H1 (cell line): ENCODE results near the gene VSTM2B. TPM values are rescaled to one million over a fixed set of nuclear protein-coding genes. Genes with fewer than 3 reads are reported as not detected.

ENCODE experiments used
- CTCF ChIA-PET: fragments of 300-600 bp; sonication (Branson Sonifier 250); formaldehyde crosslinking; loops from one replicate; lab custom pipeline; 2021; ENCODE audit not compliant: partially characterized antibody; lab: Charles Lee
- POLR2A ChIA-PET: fragments of 300-600 bp; sonication (Branson Sonifier 250); formaldehyde crosslinking; loops from one replicate; lab custom pipeline; 2021; ENCODE audit warnings: inconsistent platforms; ENCODE audit not compliant: partially characterized antibody; lab: Charles Lee
- DNase-seq, 2 experiments: peaks; one replicate each; pipeline versions ENCODE4 v3.0.0 to v3.0.0-alpha.2; 2010 to 2022; ENCODE audit warnings: low spot score in 2 of 2, low read depth in 1 of 2, mixed read lengths in 1 of 2
- FAIRE-seq: peaks from 2 replicates; lab custom pipeline; 2011; peaks lifted over from hg19 to GRCh38; lab: Jason Lieb, UNC
- H2AFZ ChIP-seq: 2 replicates; pipeline ENCODE4 v1.8.1; 2012; ENCODE audit warnings: low read length, inconsistent platforms
- H2AK5ac ChIP-seq: 2 replicates; pipeline ENCODE4 v1.6.1; 2013; ENCODE audit warnings: low read depth, low read length
- H2BK120ac ChIP-seq: replicated peaks from 2 replicates; pipeline ENCODE3; 2013; ENCODE audit warnings: low read depth, low read length, inconsistent platforms
- H2BK12ac ChIP-seq: 2 replicates; pipeline ENCODE4 v1.6.1; 2013; ENCODE audit warnings: low read depth, low read length
- H2BK15ac ChIP-seq: 2 replicates; pipeline ENCODE4 v1.6.1; 2013; ENCODE audit warnings: low read length
- H2BK20ac ChIP-seq: 2 replicates; pipeline ENCODE4 v1.6.1; 2013; ENCODE audit warnings: low read length
- H2BK5ac ChIP-seq: 2 replicates; pipeline ENCODE4 v1.6.1; 2013; ENCODE audit warnings: low read depth, low read length
- H3K14ac ChIP-seq: 2 replicates; pipeline ENCODE4 v1.6.1; 2013; ENCODE audit warnings: inconsistent platforms; ENCODE audit not compliant: insufficient read length
- H3K18ac ChIP-seq: 2 replicates; pipeline ENCODE4 v1.6.1; 2013; ENCODE audit warnings: low read length; ENCODE audit errors: extremely low read depth
- H3K23ac ChIP-seq: 2 replicates; pipeline ENCODE4 v1.6.1; 2013; ENCODE audit warnings: inconsistent platforms; ENCODE audit not compliant: insufficient read length
- H3K23me2 ChIP-seq: 2 replicates; pipeline ENCODE4 v1.6.1; 2013; ENCODE audit warnings: low read depth, low read length
- H3K27ac ChIP-seq: 2 replicates; pipeline ENCODE4 v1.6.1; 2011; ENCODE audit warnings: low read depth, low read length, inconsistent platforms
- H3K27me3 ChIP-seq, 4 experiments: replicated peaks in 1 of 4; 1 replicate in 1 of 4; 2 replicates in 3 of 4; pipeline versions ENCODE4 v1.6.1 to v1.8.1; 2011 to 2013; ENCODE audit warnings: low read length in 3 of 4, mild to moderate bottlenecking in 3 of 4, inconsistent platforms in 2 of 4, mixed read lengths in 2 of 4, moderate library complexity in 1 of 4; ENCODE audit not compliant: control insufficient read depth in 3 of 4, insufficient read depth in 3 of 4; ENCODE audit errors: extremely low read depth in 1 of 4
- H3K36me3 ChIP-seq, 4 experiments: 2 replicates each; pipeline versions ENCODE4 v1.6.1 to v1.8.1; 2011 to 2013; ENCODE audit warnings: mild to moderate bottlenecking in 4 of 4, low read length in 3 of 4, moderate library complexity in 2 of 4, control low read depth in 1 of 4, inconsistent platforms in 1 of 4; ENCODE audit not compliant: insufficient read depth in 4 of 4, control insufficient read depth in 2 of 4
- H3K4ac ChIP-seq: replicated peaks from 2 replicates; pipeline ENCODE3; 2013; ENCODE audit warnings: low read length, low read depth, mixed read lengths, inconsistent platforms; ENCODE audit not compliant: insufficient read length
- H3K4me1 ChIP-seq, 4 experiments: replicated peaks in 1 of 4; 1 replicate in 1 of 4; 2 replicates in 3 of 4; pipeline versions ENCODE4 v1.6.1 to v1.8.1; 2011 to 2013; ENCODE audit warnings: low read length in 3 of 4, inconsistent platforms in 2 of 4, mixed read lengths in 1 of 4; ENCODE audit not compliant: insufficient read depth in 4 of 4, control insufficient read depth in 3 of 4
- H3K4me2 ChIP-seq, 2 experiments: 2 replicates each; pipeline versions ENCODE4 v1.6.1 to v1.8.1; 2011 to 2013; ENCODE audit warnings: low read depth in 2 of 2, low read length in 2 of 2, control low read depth in 1 of 2, inconsistent platforms in 1 of 2, mild to moderate bottlenecking in 1 of 2; ENCODE audit not compliant: insufficient read depth in 1 of 2
- H3K4me3 ChIP-seq, 4 experiments: fragments of 200-600, 300-600 bp in 1 of 4; sonication (generic), shearing (Covaris generic), sonication (Bioruptor Twin) in 1 of 4; 2 replicates each; pipeline versions ENCODE4 v1.5.1 to v1.8.1; 2011 to 2016; ENCODE audit warnings: low read length in 4 of 4, low read depth in 3 of 4, control low read depth in 2 of 4, inconsistent platforms in 2 of 4, mild to moderate bottlenecking in 2 of 4, mixed read lengths in 1 of 4, moderate library complexity in 1 of 4; ENCODE audit not compliant: insufficient read depth in 2 of 4; ENCODE audit errors: extremely low read depth in 1 of 4
- H3K56ac ChIP-seq: replicated peaks from 2 replicates; pipeline ENCODE3; 2013; ENCODE audit warnings: low read depth, mild to moderate bottlenecking, mixed read lengths, low read length, inconsistent platforms; ENCODE audit not compliant: insufficient read length
- H3K79me1 ChIP-seq: 2 replicates; pipeline ENCODE4 v1.6.1; 2013; ENCODE audit warnings: low read depth, low read length, control low read depth
- H3K79me2 ChIP-seq, 2 experiments: 2 replicates each; pipeline versions ENCODE4 v1.6.1 to v1.8.1; 2012 to 2013; ENCODE audit warnings: low read length in 2 of 2, mild to moderate bottlenecking in 2 of 2, inconsistent platforms in 1 of 2; ENCODE audit not compliant: insufficient read depth in 2 of 2, control insufficient read depth in 1 of 2
- H3K9ac ChIP-seq, 4 experiments: replicated peaks in 1 of 4; 1 replicate in 1 of 4; 2 replicates in 3 of 4; pipeline versions ENCODE4 v1.6.1 to v1.8.1; 2011 to 2013; ENCODE audit warnings: low read depth in 3 of 4, low read length in 3 of 4, control low read depth in 2 of 4, mild to moderate bottlenecking in 2 of 4, moderate library complexity in 2 of 4, inconsistent platforms in 1 of 4; ENCODE audit errors: extremely low read depth in 1 of 4
- H3K9me3 ChIP-seq, 2 experiments: 2 replicates each; pipeline versions ENCODE4 v1.6.1 to v1.8.1; 2012 to 2013; ENCODE audit warnings: mild to moderate bottlenecking in 2 of 2, moderate library complexity in 2 of 2, control low read depth in 1 of 2, inconsistent platforms in 1 of 2, low read depth in 1 of 2, low read length in 1 of 2, mixed read lengths in 1 of 2; ENCODE audit not compliant: insufficient read depth in 2 of 2
- H4K20me1 ChIP-seq, 2 experiments: replicated peaks in 1 of 2; 2 replicates each; pipeline versions ENCODE3 to v1.8.1; 2011 to 2013; ENCODE audit warnings: inconsistent platforms in 2 of 2, low read length in 2 of 2, mild to moderate bottlenecking in 1 of 2; ENCODE audit not compliant: insufficient read depth in 2 of 2, control insufficient read depth in 1 of 2
- H4K5ac ChIP-seq: 2 replicates; pipeline ENCODE4 v1.6.1; 2013; ENCODE audit warnings: low read length, low read depth, mixed read lengths, inconsistent platforms; ENCODE audit not compliant: insufficient read length
- H4K8ac ChIP-seq: 2 replicates; pipeline ENCODE4 v1.8.0; 2013; ENCODE audit warnings: mild to moderate bottlenecking, moderate library complexity, low read length, inconsistent platforms; ENCODE audit not compliant: insufficient read depth; ENCODE audit errors: extremely low read depth
- H4K91ac ChIP-seq: replicated peaks from 2 replicates; pipeline ENCODE3; 2013; ENCODE audit warnings: low read length, mixed read lengths, inconsistent platforms; ENCODE audit not compliant: insufficient read length
- HDAC2 ChIP-seq, 2 experiments: fragments of 300-600 bp in 1 of 2; sonication (generic) in 1 of 2; IDR thresholded peaks; 2 replicates each; pipeline ENCODE4 v1.6.1; 2011 to 2012; ENCODE audit warnings: low read depth in 2 of 2, low read length in 2 of 2, mild to moderate bottlenecking in 2 of 2, moderate library complexity in 2 of 2, borderline replicate concordance in 1 of 2, inconsistent platforms in 1 of 2
- HDAC6 ChIP-seq: IDR thresholded peaks from one replicate; pipeline ENCODE4 v1.7.1; 2012; ENCODE audit warnings: low read depth, mild to moderate bottlenecking, inconsistent platforms, low read length, moderate library complexity
- NANOG ChIP-seq: IDR thresholded peaks from 2 replicates; pipeline ENCODE4 v1.6.1; 2011; ENCODE audit warnings: low read length, low read depth, mild to moderate bottlenecking, inconsistent platforms; ENCODE audit not compliant: insufficient read depth, poor library complexity, severe bottlenecking
- SAP30 ChIP-seq: fragments of 300-600 bp; sonication (generic); IDR thresholded peaks from 2 replicates; pipeline ENCODE4 v1.7.1; 2012; ENCODE audit warnings: low read length, moderate library complexity, mild to moderate bottlenecking, inconsistent platforms; ENCODE audit not compliant: insufficient read depth, insufficient replicate concordance
- SIN3A ChIP-seq, 2 experiments: IDR thresholded peaks in 1 of 2; conservative IDR thresholded peaks in 1 of 2; 2 replicates each; pipeline ENCODE4 v1.6.1; 2011 to 2012; ENCODE audit warnings: low read length in 2 of 2, improper control_type of control experiment in 1 of 2, low read depth in 1 of 2, mild to moderate bottlenecking in 1 of 2
- YY1 ChIP-seq: IDR thresholded peaks from 2 replicates; pipeline ENCODE4 v1.6.1; 2011; ENCODE audit warnings: low read depth, mild to moderate bottlenecking, low read length
- WGBS, 2 experiments: shearing (Covaris generic) in 1 of 2; methylation state at CpG; one replicate each; pipeline versions ENCODE4 v1.1.6 to v1.1.7; 2013 to 2015; ENCODE audit warnings: low lambda C conversion rate in 2 of 2, mixed read lengths in 2 of 2, inconsistent platforms in 1 of 2, low coverage in 1 of 2, missing lambda C conversion rate in 1 of 2; ENCODE audit not compliant: insufficient replicate concordance in 2 of 2, insufficient coverage in 1 of 2, insufficient read length in 1 of 2; ENCODE audit errors: extremely low coverage in 1 of 2, missing lambda C conversion rate in 1 of 2; 5-methylcytosine and 5-hydroxymethylcytosine counted together
- polyA plus RNA-seq, 7 experiments: library from polyadenylated mRNA; depleted of rRNA in 3 of 7; stranded (reverse) in 5 of 7; unstranded in 2 of 7; fragments of >200 nt in 5 of 7; fragments of 200-250 nt in 2 of 7; gene quantifications; 1 replicate in 5 of 7; 2 replicates in 1 of 7; 4 replicates in 1 of 7; pipeline versions ENCODE4 v1.2.1 to v1.2.3, GENCODE V29; 2011 to 2013; ENCODE audit warnings: missing spikeins in 2 of 7, mixed read lengths in 2 of 7
- total RNA-seq: library from RNA; stranded (reverse); fragmentation: NEBNext Ultra II Directional; extraction: Animal tissue kit (Norgen Biotek cat#: 25700); gene quantifications from 2 replicates; pipeline ENCODE4 v1.2.1, GENCODE V29; 2021

Gene VSTM2B
- total and polyA plus RNA-seq, 2 of the 8 experiments (the other 6 are each of a cell fraction or from before 2014, with no cell fraction given) = 0.82 to 1.5 TPM

DNA sequence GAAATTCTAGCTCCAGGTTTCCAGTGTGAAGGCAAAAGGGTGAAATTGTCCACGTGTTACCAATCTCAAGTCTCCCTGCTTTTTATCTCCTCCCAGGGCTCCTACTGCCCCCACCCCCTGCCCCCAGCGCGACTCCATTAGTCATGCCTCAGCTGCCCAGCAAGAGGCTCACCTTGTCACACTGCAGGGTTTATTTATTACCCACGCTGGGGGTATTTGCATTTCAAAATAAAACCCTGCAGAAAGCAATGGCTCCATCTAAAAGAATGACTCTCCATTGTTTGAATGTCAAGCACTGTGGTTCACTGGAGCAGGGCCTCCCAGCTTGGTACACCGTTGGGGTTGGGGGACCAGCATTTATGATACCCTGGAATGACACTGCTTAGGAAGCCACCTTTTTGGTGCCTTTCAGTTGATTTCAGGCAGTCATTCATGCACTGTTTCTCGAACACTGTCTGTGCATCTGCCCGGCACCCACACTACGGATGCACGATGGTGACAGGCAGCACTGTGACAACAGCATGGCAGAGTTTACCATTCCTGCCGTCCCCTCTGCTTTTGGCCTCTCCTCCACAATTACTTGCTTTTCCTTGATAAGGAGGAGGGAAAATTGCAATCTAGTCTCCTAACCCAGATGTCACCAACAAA is 70.4 kb downstream of the VSTM2B start:
- 0 out of 4 replicates have a peak, but pooled peaks of 1 of the 2 experiments have one; percentile 46 for TF ChIP-seq SIN3A (conservative IDR thresholded peaks at IDR 0.05 in 1 of 2, IDR thresholded peaks at IDR 0.05 in 1 of 2; ENCODE audit: low read depth in 1 of 2, low read length in 2 of 2)
- TF ChIP-seq SAP30 = no peak
- TF ChIP-seq NANOG = peak; percentile 78
- TF ChIP-seq HDAC6 = no peak
- TF ChIP-seq YY1 = no peak
- TF ChIP-seq HDAC2 (IDR thresholded peaks at IDR 0.05; ENCODE audit: borderline replicate concordance in 1 of 2, low read depth in 2 of 2, low read length in 2 of 2) = 0 out of 4 replicates have a peak, but pooled peaks of 1 of the 2 experiments have one; percentile 21
- Histone ChIP-seq H2BK5ac (no peak overlapping the region), H2BK12ac (no peak overlapping the region; the same call in 1 of the 2 replicates), H3K14ac (no peak overlapping the region), H3K4me3 (peak overlapping the region in 1 of 4 experiments; percentile 8; a peak in 1 of 8 replicates), H3K4ac (no peak overlapping the region), H3K9me3 (no peaks in the 10 kb centered on the region), H4K91ac (peak overlapping the region; percentile 6), H3K56ac (no peak overlapping the region), H3K4me1 (peaks cover 3 to 15% (median 13%) of the 10 kb centered on the region in 4 experiments; a peak in 6 of 7 replicates), H3K18ac (no peak overlapping the region), H3K23ac (no peak overlapping the region), H2AK5ac (no peak overlapping the region), H4K5ac (no peak overlapping the region), H3K4me2 (peak overlapping the region; percentile 44 to 74), H4K8ac (no peak overlapping the region), H2AFZ (no peak overlapping the region), H3K9ac (no peak overlapping the region), H2BK15ac (no peak overlapping the region), H2BK120ac (no peak overlapping the region), H3K36me3 (no peaks in the 10 kb centered on the region), H2BK20ac (no peak overlapping the region), H3K79me1 (no peaks in the 10 kb centered on the region), H3K79me2 (no peaks in the 10 kb centered on the region), H4K20me1 (no peaks in the 10 kb centered on the region), H3K23me2 (0 out of 2 replicates have a peak, but pooled peaks cover 1% of the 10 kb centered on the region), H3K27me3 (peaks cover 0 to 4% (median 1%) of the 10 kb centered on the region in 4 experiments; a peak in 5 of 7 replicates), H3K27ac (no peak overlapping the region)
- DNase-seq (no peak), FAIRE-seq (peak; percentile 13)
- ChIA-PET POLR2A (interaction anchor here (1.3 kb wide), 1 partner anchor 10 kb away, joined by 9 read pairs; the partner anchor contains the start of gene POP4), CTCF (interaction anchor here (0.6 to 7.1 kb wide), 16 partner anchors 8 to 449 kb away, joined by 3 to 42 read pairs (median 4); no protein-coding TSS in a partner anchor)
- WGBS, 2 experiments = 39% methylated on average over 10 of the region's 10 CpGs; no CpG with 5 or more reads in 1 of the 2 experiments
